Thoracic aorta (tissue), 2 donors: ENCODE measurements around the gene FAM209B. TPM values are rescaled to one million over a fixed set of nuclear protein-coding genes. Genes with fewer than 3 reads are reported as not detected.

Experiments used
- ATAC-seq: fragments of 150-250 bp; one replicate; pipeline ENCODE4 v1.8.0; 2017; ENCODE audit warnings: low read depth; ENCODE audit not compliant: insufficient number of reproducible peaks, low FRiP score
- DNase-seq: peaks from one replicate; pipeline ENCODE4 v3.0.0-alpha.2; 2020; ENCODE audit warnings: low spot score
- H3K27ac ChIP-seq, 2 donors: fragments of 200-600 bp; sonication (generic); 1 replicate in 1 of 2; 2 replicates in 1 of 2; pipeline ENCODE4 v1.5.1; 2016; ENCODE audit warnings: mild to moderate bottlenecking in 2 of 2, moderate library complexity in 2 of 2
- H3K27me3 ChIP-seq: fragments of 200-600 bp; sonication (generic); replicated peaks from 2 replicates; pipeline ENCODE4 v1.6.0; 2016; ENCODE audit warnings: mild to moderate bottlenecking; ENCODE audit not compliant: insufficient read depth
- H3K36me3 ChIP-seq: fragments of 200-600 bp; sonication (generic); one replicate; pipeline ENCODE4 v1.5.1; 2016
- H3K4me1 ChIP-seq, 2 donors: fragments of 200-600 bp; sonication (generic); 1 replicate in 1 of 2; 2 replicates in 1 of 2; pipeline versions ENCODE4 v1.5.1 to v1.6.0; 2016; ENCODE audit warnings: low read depth in 2 of 2, mild to moderate bottlenecking in 1 of 2; ENCODE audit not compliant: control insufficient read depth in 1 of 2
- H3K4me3 ChIP-seq: fragments of 200-600 bp; sonication (generic); 2 replicates; pipeline ENCODE4 v1.5.1; 2016; ENCODE audit warnings: mild to moderate bottlenecking
- H3K9me3 ChIP-seq: fragments of 200-600 bp; sonication (generic); 2 replicates; pipeline ENCODE4 v1.5.1; 2016
- CTCF ChIP-seq: fragments of 200-600 bp; sonication (generic); IDR thresholded peaks from one replicate; pipeline ENCODE4 v1.5.1; 2019; ENCODE audit warnings: antibody characterized with exemption
- total RNA-seq, 2 donors: library from RNA; depleted of rRNA; stranded (reverse); fragments of >200 nt; gene quantifications; one replicate each; pipeline versions ENCODE4 v1.1.0 to v1.2.3, GENCODE V29; 2016

Gene FAM209B
- total RNA-seq, 2 donors from 2014 or later = not detected

GRCh38 chr20:56580226-56580625 lies 47.2 kb downstream of the FAM209B start:
- no peaks in the 10 kb centered on the region for H3K36me3 ChIP-seq
- no peak overlapping the region for H3K27ac ChIP-seq
- TF ChIP-seq CTCF = no peak
- no peaks in the 10 kb centered on the region for H3K9me3 ChIP-seq
- H3K4me3 ChIP-seq = no peak overlapping the region
- H3K27me3 ChIP-seq = no peaks in the 10 kb centered on the region
- ATAC-seq = no peak
- no peak for DNase-seq
- H3K4me1 ChIP-seq = no peaks in the 10 kb centered on the region

GRCh38 chr20:56581701-56582100 lies 48.7 kb downstream of the FAM209B start:
- no peak for DNase-seq
- no peak for ATAC-seq
- H3K36me3 ChIP-seq = no peaks in the 10 kb centered on the region
- H3K27me3 ChIP-seq = no peaks in the 10 kb centered on the region
- H3K4me3 ChIP-seq = no peak overlapping the region
- no peak for TF ChIP-seq CTCF
- no peaks in the 10 kb centered on the region for H3K9me3 ChIP-seq
- no peaks in the 10 kb centered on the region for H3K4me1 ChIP-seq
- no peak overlapping the region for H3K27ac ChIP-seq

- TF ChIP-seq CTCF = no peak
- DNase-seq (no peak), ATAC-seq (no peak)
- Histone ChIP-seq H3K27ac (no peak overlapping the region), H3K27me3 (no peaks in the 10 kb centered on the region), H3K9me3 (no peaks in the 10 kb centered on the region), H3K4me3 (no peak overlapping the region), H3K36me3 (no peaks in the 10 kb centered on the region), H3K4me1 (no peaks in the 10 kb centered on the region)
Observed at GRCh38 chr20:56582542-56582941, 49.5 kb downstream of the FAM209B start.

- no peaks in the 10 kb centered on the region for H3K9me3 ChIP-seq
- no peak for TF ChIP-seq CTCF
- H3K27me3 ChIP-seq = no peaks in the 10 kb centered on the region
- H3K4me1 ChIP-seq = no peaks in the 10 kb centered on the region
- H3K27ac ChIP-seq = no peak overlapping the region
- H3K4me3 ChIP-seq = no peak overlapping the region
- no peaks in the 10 kb centered on the region for H3K36me3 ChIP-seq
- ATAC-seq (no peak), DNase-seq (no peak)
Observed at GRCh38 chr20:56584916-56585315, 51.9 kb downstream of the FAM209B start.

Other genes with a start within 250 kb of the FAM209B start
- 10 to 100 TPM; 35.2 to 37.3 TPM for gene FAM210B, start 174.3 kb upstream of the FAM209B start, total RNA-seq
- under 1 TPM in 1 of 2 donors, not detected in 1; 0.41 TPM for gene AURKA, start 141.0 kb upstream of the FAM209B start, total RNA-seq
- 10 to 100 TPM in 1 of 2 donors, 1 to 10 TPM in 1; 4.6 to 22.5 TPM for gene CSTF1, start 140.6 kb upstream of the FAM209B start, total RNA-seq
- gene CASS4, start 121.0 kb upstream of the FAM209B start, total RNA-seq = 1 to 10 TPM; 3.0 to 3.1 TPM
- gene RTF2, start 64.6 kb upstream of the FAM209B start, total RNA-seq = 10 to 100 TPM; 70.9 to 71.6 TPM
- gene FAM209A, start 8.5 kb upstream of the FAM209B start, total RNA-seq = not detected
- gene TFAP2C, start 96.1 kb downstream of the FAM209B start, total RNA-seq = 1 to 10 TPM in 1 of 2 donors, under 1 TPM in 1; 0.49 to 2.0 TPM